ENCODE results near the gene SCAND1.
"Not testable (repeated sequence)": the region's sequence is repeated elsewhere in the genome, so short reads cannot be mapped to it uniquely, and the experiment has no call there.

The SCAND1 gene

DNA sequence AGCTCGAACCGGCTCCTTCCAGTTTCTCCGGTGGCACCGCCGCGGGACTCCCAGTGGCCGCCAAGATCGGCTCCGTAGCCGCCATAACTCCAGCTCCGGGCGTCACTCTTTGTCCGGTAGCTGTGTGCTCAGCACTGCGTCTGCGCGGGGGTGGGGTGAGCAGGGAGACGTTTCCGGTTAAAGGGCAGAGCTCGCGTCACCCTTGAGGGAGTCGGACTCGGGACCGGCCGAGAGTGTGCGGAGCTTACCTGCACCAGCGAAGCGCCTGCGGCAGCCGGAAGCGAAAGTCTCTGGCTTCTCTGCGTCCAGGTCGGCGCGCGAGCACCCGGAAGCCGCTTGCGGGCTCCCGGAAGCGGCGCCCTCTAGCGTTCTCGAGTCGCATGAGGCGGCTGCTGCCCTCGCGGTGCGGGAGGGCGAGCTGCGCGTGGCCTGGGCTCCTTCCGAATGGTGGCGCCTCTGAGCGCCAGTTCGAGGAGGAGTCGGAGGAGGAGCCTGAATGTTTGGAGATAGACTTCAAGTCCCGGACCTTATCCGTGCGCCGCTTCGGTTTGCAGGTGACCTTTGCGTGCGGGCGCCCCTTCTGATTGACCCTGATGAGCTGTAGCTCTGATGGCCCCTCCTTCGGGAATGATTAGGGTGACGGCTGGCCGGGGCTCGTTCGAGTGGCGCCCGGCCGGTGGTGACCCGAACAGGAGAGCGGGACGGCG lies at the start of gene SCAND1:
Gene SCAND1 (minus strand): TSS at position 303 of the 707 bp plus-strand sequence. CDS start 218 bp downstream, at position 85.
- DNase-seq, result peak; percentile 94 to 95

GRCh38 chr20:36004045-36004444 lies 49.7 kb upstream of the SCAND1 start:
- DNase-seq, result no peak

- DNase-seq, result no peak
Measured at GRCh38 chr20:36002855-36003254, 48.6 kb upstream of the SCAND1 start.

- not testable (repeated sequence) for DNase-seq
Measured at GRCh38 chr20:36001331-36001730, 47.0 kb upstream of the SCAND1 start.

DNA sequence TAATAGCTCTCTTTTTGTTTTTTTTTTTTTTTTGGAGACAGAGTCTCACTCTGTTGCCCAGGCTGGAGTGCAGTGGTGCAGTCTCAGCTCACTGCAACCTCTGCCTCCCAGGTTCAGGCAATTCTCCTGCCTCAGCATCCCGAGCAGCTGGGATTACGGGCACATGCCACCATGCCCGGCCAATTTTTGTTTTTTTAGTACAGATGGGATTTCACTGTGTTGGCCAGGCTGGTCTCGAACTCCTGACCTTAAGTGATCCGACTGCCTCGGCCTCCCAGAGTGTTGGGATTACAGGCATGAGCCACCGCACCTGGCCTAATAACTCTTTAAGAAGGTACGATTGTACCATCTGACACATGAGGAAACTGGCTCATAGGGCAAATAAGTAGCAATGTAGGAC lies 42.2 kb upstream of the SCAND1 start:
- DNase-seq, result not testable (repeated sequence)

- DNase-seq, result peak; percentile 63 to 77
Measured at GRCh38 chr20:35994994-35995453, 40.7 kb upstream of the SCAND1 start.

- peak; percentile 57 to 69 for DNase-seq
Measured at GRCh38 chr20:35992713-35993335, 38.5 kb upstream of the SCAND1 start.

DNA sequence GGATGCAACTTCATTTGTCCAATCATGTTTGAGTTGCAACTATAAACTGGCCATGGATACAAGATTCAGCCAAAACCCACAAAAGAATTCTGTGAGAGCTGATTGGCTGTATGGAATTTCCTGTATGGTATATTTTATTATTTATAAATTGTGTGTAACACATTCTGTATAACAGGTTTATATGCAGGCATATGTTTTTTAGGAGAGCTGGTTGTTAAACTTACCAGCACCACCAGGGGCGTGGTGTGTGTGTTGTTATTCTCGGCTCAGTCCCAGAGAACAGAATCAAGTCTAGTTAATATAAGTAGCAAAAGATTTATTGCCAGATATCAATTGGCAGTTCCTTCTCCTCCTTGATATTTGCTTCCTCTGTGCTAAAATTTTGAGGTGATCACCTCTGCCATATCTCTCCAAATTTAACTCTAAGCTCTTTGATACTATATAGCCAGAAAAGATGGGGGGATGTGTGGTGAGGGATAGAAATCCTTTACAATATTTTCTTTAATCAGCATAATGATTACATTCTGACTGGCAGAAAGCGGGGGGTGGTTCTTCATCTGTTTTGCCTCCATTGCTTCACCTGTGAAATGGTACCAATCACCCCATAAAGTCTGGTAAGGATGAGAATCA lies 37.0 kb upstream of the SCAND1 start:
- DNase-seq, result peak; percentile 6 to 20

DNA sequence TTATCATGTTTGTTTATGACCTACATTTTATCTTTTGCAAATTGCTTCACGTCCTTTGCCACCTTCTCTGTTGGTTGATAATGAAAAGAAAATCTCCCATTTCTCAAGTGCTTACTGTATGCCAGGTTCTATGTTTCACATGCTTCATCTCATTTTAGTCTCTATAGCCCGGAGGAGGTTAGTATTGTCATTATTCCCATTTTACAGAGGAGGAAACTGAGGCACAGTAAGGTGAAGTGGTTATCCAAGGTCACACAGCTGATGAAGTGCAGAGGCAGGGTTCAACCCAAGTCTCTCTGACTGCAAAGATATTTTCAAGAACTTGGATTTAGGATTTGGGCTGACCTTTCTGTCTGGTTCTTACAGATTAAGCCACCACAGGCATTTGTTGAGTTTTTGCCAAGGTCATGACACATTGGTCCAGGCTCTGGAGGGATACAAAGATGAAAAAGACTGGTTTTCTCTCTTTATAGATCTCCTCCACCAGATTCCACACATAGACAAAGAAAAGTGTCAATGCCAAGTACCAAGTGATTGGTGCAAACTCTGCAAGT lies 34.7 kb upstream of the SCAND1 start:
- no peak for DNase-seq

GRCh38 chr20:35985806-35986205 lies 31.5 kb upstream of the SCAND1 start:
- DNase-seq, result no peak

DNA sequence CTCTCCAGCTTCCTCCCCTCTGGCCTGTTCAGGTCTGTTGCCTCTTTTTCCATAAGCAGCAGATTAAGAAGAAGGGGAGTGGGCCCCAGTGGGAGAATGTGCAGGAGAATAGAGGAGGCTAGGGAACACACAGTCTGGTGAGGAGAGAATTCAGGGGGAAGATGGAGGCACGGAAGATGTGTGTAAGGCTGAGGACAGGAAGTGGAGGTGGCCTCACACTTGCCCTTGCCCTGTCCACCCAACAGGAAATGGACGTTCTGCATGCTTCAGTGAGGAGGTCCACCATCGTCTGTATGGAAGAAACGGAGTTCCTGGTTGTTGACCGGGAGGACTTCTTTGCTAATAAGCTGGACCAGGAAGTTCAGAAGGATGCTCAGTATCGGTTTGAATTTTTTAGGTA lies 30.1 kb upstream of the SCAND1 start:
- no peak for DNase-seq

DNA sequence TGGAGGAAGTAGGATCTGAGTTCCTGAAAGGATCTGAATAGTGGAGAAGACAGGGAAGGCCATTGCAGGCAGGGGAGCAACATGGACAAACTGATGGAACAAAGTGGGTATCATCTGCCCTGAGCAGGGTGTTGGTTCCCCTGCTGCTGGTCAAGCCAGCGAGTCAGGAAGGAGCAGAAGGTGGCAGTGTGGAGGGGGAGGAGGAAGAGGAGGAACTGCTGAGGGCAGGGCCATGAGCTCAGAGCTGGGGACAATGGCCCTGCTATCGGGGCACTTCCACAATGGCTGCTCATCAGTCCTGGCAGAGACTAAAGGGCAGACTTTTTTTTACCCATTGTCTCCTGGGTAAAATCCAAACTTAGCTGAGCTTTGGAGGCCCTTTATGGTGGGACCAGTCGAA lies 27.7 kb upstream of the SCAND1 start:
- DNase-seq, result peak in 1 of 2 experiments; percentile 2

DNA sequence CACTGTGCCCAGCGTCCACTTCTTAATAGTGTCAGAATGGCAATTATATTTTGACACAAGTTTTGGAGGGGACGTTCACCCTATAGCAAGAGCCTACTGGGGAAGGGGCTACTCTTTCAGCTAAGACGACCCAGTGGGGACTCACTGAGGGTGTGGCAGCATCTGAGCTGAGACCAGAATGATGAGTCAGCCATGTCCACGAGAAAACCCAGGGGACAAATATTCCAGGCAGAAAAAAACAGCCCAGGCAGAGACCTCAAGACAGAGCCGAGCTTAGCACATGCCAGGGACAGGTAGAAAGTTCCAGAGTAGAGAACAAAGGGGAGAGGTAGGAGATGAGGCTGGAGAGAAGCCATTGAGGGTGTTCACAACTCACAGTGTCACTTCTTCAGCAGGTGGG lies 25.2 kb upstream of the SCAND1 start:
- DNase-seq, result no peak

DNA sequence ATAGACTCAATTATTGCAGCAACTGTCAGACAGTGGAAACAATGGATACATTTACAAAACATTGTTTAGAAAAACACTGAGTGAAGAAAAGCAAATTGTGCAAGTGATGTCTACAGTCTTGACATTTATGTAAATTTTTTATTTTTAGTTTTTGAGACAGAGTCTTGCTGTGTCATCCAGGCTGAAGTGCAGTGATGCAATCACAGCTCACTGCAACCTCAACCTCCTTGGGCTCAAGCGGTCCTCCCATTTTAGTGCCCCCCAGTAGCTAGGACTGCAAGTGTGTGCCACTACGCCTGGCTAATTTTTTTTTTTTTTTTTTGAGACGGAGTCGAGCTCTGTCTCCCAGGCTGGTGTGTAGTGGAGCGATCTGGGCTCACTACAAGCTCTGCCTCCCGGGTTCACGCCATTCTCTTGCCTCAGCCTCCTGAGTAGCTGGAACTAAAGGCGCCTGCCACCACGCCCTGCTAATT lies 23.8 kb upstream of the SCAND1 start:
- peak; percentile 10 to 13 for DNase-seq

DNA sequence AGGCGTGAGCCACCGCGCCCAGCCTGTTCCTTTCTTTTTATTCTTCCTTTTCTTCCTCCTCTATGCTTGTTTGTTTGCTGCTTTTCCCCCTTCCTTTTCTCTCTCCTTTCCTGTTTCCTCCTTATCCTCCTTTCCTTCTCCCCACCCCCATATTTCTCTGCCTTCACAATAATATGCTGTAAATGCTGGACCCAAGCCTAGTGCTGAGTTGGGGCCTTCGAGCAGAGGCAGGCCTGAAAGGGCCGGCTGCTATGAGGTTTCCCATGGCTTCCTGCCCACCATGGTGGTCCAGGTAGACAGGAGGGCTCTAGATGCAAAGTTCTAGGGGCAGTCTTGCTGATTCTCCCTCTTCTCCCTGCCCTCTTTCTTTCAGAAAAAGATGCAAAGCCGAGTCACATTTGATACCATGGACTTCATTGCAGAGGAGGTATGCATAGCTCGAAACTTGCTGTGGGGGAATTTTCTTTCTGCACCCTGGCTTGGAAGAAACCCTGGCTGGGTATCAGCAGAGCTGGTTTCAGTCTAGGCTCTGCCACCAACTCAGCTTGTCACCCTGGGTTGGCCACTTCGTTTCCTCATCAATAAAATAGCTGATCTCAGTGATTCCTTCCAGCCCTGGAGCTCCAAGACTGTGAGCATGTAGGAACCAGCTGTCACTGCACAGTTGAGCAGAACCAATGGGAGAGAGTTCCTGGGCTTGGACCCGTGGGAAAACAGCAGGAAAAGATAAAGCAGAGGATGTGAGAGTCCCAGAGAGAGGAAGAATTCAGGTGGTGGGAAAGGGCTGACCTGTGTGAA lies 21.5 kb upstream of the SCAND1 start:
- DNase-seq, result no peak

GRCh38 chr20:35974256-35974655 lies 20.0 kb upstream of the SCAND1 start:
- no peak for DNase-seq

DNA sequence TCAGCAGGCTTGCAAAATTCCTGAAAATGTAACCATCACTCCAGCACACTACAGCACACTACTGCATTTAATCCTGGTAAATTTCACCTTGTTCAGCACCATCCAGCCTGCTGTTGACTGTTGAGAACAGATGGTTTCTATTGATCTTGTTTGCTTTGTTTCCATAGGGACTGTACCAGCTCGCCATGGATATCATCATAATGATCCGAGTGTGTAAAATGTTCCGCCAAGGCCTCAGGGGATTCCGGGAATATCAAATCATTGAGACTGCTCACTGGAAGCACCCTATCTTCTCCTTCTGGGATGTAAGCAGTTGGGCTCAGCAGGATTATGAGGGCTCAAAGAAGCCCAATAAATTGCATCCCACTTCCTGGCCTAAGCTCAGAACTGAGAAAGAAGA lies 18.2 kb upstream of the SCAND1 start:
- no peak for DNase-seq

DNA sequence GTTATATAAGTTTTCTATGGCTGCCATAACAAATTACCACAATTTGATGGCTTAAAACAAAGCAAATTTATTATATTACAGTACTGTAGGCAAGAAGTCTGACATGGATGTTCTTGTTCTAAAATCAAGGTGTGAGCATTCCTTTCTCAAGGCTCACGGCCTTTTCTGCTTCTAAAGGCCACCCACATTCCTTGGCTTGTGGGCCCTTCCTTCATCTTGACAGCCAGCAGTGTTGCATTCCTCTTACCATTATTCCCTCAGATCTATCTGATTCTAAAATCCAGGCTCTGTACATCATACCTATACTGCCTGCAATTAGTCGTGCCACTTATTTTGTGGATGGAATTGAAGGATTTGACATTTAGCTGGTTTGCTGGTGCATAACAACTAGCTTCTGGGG lies 17.7 kb upstream of the SCAND1 start:
- no peak for DNase-seq

DNA sequence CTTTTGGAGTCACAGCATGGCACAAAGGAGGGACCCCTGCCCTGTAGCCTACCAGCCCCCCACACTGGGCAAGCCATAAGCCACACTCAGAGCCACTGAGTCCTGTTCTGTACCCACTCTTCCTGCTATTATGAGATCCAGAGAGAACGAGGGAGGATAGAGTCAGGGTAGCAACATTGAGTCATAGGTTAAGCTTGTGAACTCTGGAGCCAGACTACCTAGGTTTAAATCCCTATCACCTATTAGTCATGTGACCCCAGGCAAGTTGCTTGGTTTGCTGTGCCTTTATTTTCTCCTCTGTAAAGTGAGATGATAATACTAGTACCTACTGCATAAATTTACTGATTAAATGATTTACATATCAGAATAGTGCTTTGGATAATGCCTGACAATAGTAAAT lies 14.6 kb upstream of the SCAND1 start:
- DNase-seq, result no peak

GRCh38 chr20:35967979-35968640 lies 13.8 kb upstream of the SCAND1 start, which contains the start of gene CNBD2:
Gene CNBD2, plus strand, starts transcription at chr20:35968590. Its CDS starts 173 bp downstream, at chr20:35968763.
- no peak for DNase-seq

DNA sequence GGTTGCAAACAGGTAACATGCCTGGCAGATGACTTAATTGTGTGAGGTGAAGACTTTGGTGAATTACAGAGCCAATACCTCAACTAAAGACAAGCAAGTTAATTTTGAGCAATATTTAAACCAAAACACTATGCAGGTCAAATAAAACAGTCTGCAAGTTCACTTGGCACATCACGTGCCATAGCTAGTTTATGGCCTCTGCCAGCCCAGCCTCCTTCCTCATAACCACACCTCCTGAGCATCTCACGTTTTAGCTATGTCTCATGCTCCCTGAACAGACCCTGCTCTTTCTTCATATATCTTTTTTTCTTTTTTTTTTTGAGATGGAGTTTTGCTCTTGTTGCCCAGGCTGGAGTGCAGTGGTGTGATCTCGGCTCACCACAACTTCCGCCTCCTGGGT lies 9.6 kb upstream of the SCAND1 start:
- no peak for DNase-seq

GRCh38 chr20:35959291-35959690 lies 5.0 kb upstream of the SCAND1 start:
- DNase-seq, result not testable (repeated sequence)
